HG03039 (cell line): ENCODE data around the gene LRBA.

Experiments used
- ATAC-seq: cut with Tn5 transposase; IDR thresholded peaks from one replicate; pipeline ENCODE4 v1.9.1; 2021; ENCODE audit warnings: mild to moderate bottlenecking, moderate library complexity; ENCODE audit not compliant: unreplicated experiment

LRBA gene

DNA sequence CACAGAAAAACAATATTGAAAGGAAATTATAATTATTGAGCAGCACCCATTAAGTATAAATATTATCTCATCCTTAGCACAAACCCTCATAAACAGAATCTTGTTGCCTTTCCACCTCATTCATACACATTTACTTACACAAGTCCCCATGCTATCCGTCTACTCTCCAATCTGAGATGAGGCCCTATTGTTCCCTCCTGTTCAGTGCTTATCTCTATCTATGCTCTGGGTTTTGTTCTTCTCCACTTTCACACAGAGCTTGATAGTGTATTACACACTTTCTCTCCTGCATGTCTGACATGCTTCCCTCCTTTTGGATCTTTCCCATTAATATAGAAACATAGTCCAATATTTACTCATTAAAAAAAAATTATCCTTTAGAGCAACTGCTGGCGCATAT, 671.3 kb downstream of the LRBA start:
- no peak for ATAC-seq

DNA sequence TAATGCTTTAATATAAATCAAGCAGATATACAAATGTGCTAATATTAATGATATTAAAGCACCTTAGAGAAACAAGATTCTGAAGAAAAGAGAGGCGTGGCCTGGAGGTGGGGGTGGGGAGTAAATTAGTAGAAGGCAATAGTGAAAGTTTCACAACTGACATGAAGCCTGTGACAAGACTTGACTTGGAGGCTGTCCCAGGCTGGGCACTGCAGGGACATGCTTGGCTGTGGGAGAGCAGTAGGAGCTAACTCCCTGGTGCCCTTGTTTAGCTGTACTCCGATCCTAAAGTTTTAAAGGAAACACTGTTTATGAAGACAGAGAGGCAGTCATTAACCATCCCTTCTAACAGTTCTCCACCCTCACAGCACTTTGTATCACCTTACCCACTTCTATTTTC, 672.1 kb downstream of the LRBA start:
- no peak for ATAC-seq

DNA sequence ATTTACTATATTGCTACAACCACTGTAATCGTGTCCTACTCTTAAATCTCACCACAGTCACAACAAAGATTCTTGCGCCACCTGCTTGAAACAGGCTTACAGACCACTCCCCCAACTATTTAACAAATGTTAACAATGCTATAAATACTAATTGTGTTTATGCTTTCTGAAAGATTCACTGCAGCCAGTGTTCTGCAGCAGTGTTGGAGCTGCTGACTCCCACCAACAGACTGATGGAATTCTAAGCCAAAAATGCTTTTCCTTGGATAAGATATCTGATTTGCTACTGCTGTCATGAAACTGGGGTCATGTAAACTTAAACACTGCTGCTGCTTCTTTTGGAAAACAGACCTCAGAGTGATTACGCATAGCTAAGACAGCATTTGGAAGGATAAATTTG, 677.4 kb downstream of the LRBA start:
- no peak for ATAC-seq

DNA sequence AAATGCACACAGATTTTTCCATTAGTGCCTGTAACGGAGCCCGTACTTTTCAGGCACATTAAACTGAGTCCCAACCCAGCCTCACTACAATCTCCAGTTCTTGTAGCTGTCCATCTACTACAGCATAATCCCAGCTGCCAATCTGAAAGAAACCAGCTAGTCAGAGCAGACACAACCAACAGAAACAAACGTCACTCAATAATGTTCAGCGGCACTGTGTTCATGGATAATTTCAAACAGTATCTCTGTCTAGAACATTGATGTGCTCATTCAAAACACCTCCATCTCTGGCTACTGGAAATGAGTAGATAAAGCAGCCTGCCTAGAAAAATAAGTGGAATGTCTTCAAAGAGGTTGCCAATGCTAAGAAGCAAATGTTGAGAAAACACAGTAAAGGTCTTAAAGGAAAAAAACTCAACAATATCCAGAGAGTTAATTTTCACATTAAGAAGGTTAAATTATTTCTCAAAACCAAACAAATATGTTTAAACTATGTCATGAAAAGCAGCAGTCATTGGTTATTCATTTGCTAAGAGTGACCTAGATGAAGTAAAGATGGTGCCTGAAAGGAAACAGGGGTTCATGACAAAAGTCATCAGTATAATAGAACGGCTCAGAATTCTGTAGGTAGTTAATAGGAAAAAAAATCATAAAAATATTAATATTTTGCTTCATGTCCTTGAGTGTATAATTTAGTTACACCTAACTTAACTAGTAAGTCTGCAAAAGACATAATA, 678.2 kb downstream of the LRBA start:
- no peak for ATAC-seq

DNA sequence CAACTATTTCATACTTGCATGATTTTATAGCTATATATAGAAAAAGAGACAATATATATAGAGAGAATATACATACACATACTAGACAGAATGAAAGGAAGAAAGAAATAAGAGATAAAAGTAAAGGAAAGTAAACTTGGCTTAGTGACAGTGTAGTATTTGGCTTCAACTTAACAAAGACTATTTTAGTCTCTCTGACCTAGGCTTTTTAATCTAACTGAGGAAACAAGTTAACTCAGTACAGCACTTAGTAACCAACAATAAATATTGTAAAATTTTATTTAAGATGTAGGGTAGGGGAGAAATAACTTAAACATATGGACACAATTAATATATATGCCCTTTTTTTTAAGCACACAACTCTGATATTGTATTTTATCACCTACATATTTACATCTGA, 682.1 kb downstream of the LRBA start:
- ATAC-seq: no peak

DNA sequence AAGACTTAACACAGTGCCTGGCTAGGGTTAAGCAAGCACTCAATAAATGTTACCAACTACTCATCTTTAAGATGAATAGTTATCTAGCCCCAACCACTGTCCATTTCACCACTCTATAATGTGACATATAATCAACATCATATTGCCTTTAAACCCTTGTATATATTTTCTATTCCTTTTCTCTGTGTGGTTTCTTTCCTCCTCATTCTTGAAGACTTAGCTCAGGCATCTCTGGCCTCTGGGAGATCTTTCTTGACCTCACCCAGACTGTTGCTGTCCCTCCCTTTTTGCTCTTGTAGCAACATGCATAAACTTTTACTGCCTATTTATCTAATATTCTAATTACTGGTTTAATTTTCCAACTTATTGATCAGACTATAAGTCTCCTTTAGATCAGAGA, 683.0 kb downstream of the LRBA start:
- ATAC-seq: no peak

DNA sequence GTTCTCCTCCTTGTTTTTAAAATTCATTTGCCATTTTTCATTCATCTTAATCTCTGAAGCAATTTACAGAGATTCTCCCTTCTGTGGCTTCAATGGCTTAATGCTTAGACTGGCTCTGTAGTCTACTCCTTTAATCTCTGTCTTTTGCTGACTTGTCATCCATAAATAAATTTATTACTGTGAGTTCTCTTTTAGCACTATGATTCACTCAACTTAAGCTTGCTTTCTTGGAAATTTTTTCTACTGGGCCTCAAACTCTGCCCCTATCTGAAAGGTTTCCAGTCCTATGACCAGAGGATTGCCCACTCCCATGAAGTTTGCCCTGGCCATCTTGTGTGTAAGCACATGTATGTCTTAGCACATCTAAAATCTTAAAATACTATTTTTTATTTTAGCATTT, 685.7 kb downstream of the LRBA start:
- no peak for ATAC-seq

DNA sequence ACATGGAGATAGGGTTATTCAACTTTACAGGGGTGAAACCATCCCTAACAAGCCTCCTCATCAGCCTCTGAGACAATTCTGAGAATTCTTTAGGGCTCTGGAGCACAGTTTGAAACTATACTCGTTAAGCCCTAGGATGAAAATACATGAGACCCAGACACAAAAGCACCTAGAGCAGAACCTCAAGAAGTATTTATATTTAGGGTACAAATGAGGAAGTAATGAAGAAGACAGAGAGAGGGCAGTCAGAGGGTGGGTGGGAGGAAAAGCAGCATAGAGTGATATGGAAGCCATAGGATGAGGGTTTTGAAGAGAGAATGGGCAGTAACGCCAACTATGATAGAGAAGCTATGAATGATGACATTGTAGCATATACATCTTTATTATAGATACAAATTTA, 686.6 kb downstream of the LRBA start:
- ATAC-seq: no peak

GRCh38 chr4:150327262-150327780, 687.8 kb downstream of the LRBA start:
- no peak for ATAC-seq

GRCh38 chr4:150325872-150326271, 689.2 kb downstream of the LRBA start:
- ATAC-seq: no peak

- ATAC-seq: no peak
These were observed 691.4 kb downstream of the LRBA start for GRCh38 chr4:150323406-150324325.

GRCh38 chr4:150322646-150323045, 692.4 kb downstream of the LRBA start:
- ATAC-seq: no peak

- ATAC-seq: no peak
These were observed 694.0 kb downstream of the LRBA start for GRCh38 chr4:150321113-150321512.

DNA sequence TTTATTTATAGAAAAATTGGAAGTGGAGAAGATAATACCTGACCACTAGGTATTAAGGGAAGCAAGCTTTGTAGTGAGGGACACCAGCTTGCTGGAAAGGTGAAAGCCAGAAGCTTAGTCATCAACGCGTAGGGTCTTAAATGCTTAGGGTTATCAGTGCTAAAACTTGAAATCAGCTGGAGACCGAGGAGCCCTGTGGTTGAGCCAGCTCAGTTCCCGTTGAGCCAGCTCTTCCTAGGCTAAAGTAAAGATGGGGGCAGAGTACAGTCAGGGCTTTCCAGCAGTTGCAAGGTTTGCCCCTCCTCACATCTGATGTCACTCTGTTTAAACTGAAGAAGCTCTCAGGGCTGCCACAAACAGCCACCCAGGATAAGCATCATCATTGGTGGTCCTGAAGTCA, 696.1 kb downstream of the LRBA start:
- no peak for ATAC-seq

DNA sequence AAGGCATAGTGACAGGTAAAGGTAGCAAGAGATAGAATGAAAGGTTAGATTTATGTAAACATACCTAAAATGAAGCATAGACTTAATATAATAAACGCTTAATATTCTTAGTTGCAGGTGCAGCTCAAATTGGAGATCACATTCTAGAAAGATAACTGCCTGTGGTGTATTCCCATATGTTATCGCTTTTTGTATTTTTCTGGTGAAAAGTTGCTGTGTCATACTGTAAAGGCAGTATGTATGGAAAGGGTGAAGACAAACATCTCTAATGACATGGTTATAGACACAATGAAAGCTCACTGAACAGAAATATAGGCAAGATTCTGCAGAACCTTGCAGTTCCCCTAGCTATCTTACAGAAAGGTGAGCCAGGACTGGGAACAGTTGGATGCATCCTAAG, 696.6 kb downstream of the LRBA start:
- ATAC-seq: no peak

GRCh38 chr4:150316332-150317205, 698.5 kb downstream of the LRBA start:
- no peak for ATAC-seq

DNA sequence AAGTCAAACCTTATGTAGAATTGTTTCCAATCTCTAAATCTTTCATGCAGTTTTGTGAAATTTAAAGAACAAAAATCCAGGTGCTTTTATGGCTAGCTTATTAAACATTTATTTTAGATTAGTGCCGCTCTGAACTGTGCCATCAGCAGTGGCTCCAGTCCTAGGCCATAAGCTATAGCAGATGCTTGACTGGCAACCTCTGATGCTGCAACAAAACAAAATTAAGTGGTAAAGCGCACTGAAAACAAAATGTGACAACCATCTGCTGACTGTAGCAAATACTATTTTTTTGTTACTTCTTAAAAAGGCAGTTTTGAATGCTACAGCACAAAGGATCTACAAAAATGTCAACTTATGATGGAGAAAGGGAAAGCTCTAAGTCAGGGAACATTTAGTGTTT, 699.4 kb downstream of the LRBA start:
- ATAC-seq: no peak

- ATAC-seq: no peak
These were observed 699.9 kb downstream of the LRBA start for GRCh38 chr4:150315175-150315574.

- ATAC-seq: no peak
These were observed 701.1 kb downstream of the LRBA start for GRCh38 chr4:150314031-150314430.

DNA sequence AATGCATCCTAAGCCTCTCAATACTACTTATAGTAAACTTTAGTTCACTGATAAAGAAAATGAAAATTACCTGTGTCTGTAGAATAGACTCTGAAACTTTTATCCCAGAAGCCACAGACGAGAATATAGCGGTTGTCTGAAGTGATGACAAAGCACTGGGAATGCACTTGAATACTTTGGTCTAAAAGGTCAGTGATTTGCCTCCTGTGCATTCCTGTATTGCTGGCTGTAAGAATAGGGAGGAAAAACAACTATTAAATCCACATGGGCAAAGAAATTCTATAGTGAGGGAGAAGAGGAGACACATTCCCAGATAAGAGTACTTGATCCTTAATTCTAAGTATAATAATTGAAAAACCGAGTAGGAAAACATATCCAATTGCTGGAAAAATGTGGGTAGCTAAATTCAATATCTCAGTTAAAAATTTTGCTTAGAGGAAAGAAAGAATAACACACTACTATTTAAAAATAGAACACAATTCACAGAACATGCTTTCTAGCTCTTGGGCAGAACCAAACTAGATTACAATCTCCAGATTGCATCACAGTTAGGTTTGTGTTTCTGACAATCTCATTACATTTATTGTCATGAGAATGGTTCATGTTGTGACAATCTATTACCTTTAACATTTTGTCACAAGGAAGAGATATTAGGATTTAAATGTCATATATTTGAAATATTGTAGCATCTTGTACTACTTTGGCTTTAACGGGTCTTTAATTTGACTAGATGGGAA, 704.8 kb downstream of the LRBA start:
- ATAC-seq: no peak
